H1 (cell line): ENCODE data around the gene SHOX. TPM values are rescaled to one million over a fixed set of nuclear protein-coding genes. Genes with fewer than 3 reads are reported as not detected.

ENCODE experiments used
- CTCF ChIA-PET: fragments of 300-600 bp; sonication (Branson Sonifier 250); formaldehyde crosslinking; loops from one replicate; lab custom pipeline; 2021; ENCODE audit not compliant: partially characterized antibody; lab: Charles Lee
- POLR2A ChIA-PET: fragments of 300-600 bp; sonication (Branson Sonifier 250); formaldehyde crosslinking; loops from one replicate; lab custom pipeline; 2021; ENCODE audit warnings: inconsistent platforms; ENCODE audit not compliant: partially characterized antibody; lab: Charles Lee
- DNase-seq, 2 experiments: peaks; one replicate each; pipeline versions ENCODE4 v3.0.0 to v3.0.0-alpha.2; 2010 to 2022; ENCODE audit warnings: low spot score in 2 of 2, low read depth in 1 of 2, mixed read lengths in 1 of 2
- FAIRE-seq: peaks from 2 replicates; lab custom pipeline; 2011; peaks lifted over from hg19 to GRCh38; lab: Jason Lieb, UNC
- H2AFZ ChIP-seq: 2 replicates; pipeline ENCODE4 v1.8.1; 2012; ENCODE audit warnings: low read length, inconsistent platforms
- H2AK5ac ChIP-seq: 2 replicates; pipeline ENCODE4 v1.6.1; 2013; ENCODE audit warnings: low read depth, low read length
- H2BK120ac ChIP-seq: replicated peaks from 2 replicates; pipeline ENCODE3; 2013; ENCODE audit warnings: low read depth, low read length, inconsistent platforms
- H2BK12ac ChIP-seq: 2 replicates; pipeline ENCODE4 v1.6.1; 2013; ENCODE audit warnings: low read depth, low read length
- H2BK15ac ChIP-seq: 2 replicates; pipeline ENCODE4 v1.6.1; 2013; ENCODE audit warnings: low read length
- H2BK20ac ChIP-seq: 2 replicates; pipeline ENCODE4 v1.6.1; 2013; ENCODE audit warnings: low read length
- H2BK5ac ChIP-seq: 2 replicates; pipeline ENCODE4 v1.6.1; 2013; ENCODE audit warnings: low read depth, low read length
- H3K14ac ChIP-seq: 2 replicates; pipeline ENCODE4 v1.6.1; 2013; ENCODE audit warnings: inconsistent platforms; ENCODE audit not compliant: insufficient read length
- H3K18ac ChIP-seq: 2 replicates; pipeline ENCODE4 v1.6.1; 2013; ENCODE audit warnings: low read length; ENCODE audit errors: extremely low read depth
- H3K23ac ChIP-seq: 2 replicates; pipeline ENCODE4 v1.6.1; 2013; ENCODE audit warnings: inconsistent platforms; ENCODE audit not compliant: insufficient read length
- H3K23me2 ChIP-seq: 2 replicates; pipeline ENCODE4 v1.6.1; 2013; ENCODE audit warnings: low read depth, low read length
- H3K27ac ChIP-seq: 2 replicates; pipeline ENCODE4 v1.6.1; 2011; ENCODE audit warnings: low read depth, low read length, inconsistent platforms
- H3K27me3 ChIP-seq, 4 experiments: replicated peaks in 1 of 4; 1 replicate in 1 of 4; 2 replicates in 3 of 4; pipeline versions ENCODE4 v1.6.1 to v1.8.1; 2011 to 2013; ENCODE audit warnings: low read length in 3 of 4, mild to moderate bottlenecking in 3 of 4, inconsistent platforms in 2 of 4, mixed read lengths in 2 of 4, moderate library complexity in 1 of 4; ENCODE audit not compliant: control insufficient read depth in 3 of 4, insufficient read depth in 3 of 4; ENCODE audit errors: extremely low read depth in 1 of 4
- H3K36me3 ChIP-seq, 4 experiments: 2 replicates each; pipeline versions ENCODE4 v1.6.1 to v1.8.1; 2011 to 2013; ENCODE audit warnings: mild to moderate bottlenecking in 4 of 4, low read length in 3 of 4, moderate library complexity in 2 of 4, control low read depth in 1 of 4, inconsistent platforms in 1 of 4; ENCODE audit not compliant: insufficient read depth in 4 of 4, control insufficient read depth in 2 of 4
- H3K4ac ChIP-seq: replicated peaks from 2 replicates; pipeline ENCODE3; 2013; ENCODE audit warnings: low read length, low read depth, mixed read lengths, inconsistent platforms; ENCODE audit not compliant: insufficient read length
- H3K4me1 ChIP-seq, 4 experiments: replicated peaks in 1 of 4; 1 replicate in 1 of 4; 2 replicates in 3 of 4; pipeline versions ENCODE4 v1.6.1 to v1.8.1; 2011 to 2013; ENCODE audit warnings: low read length in 3 of 4, inconsistent platforms in 2 of 4, mixed read lengths in 1 of 4; ENCODE audit not compliant: insufficient read depth in 4 of 4, control insufficient read depth in 3 of 4
- H3K4me2 ChIP-seq, 2 experiments: 2 replicates each; pipeline versions ENCODE4 v1.6.1 to v1.8.1; 2011 to 2013; ENCODE audit warnings: low read depth in 2 of 2, low read length in 2 of 2, control low read depth in 1 of 2, inconsistent platforms in 1 of 2, mild to moderate bottlenecking in 1 of 2; ENCODE audit not compliant: insufficient read depth in 1 of 2
- H3K4me3 ChIP-seq, 4 experiments: fragments of 200-600, 300-600 bp in 1 of 4; sonication (generic), shearing (Covaris generic), sonication (Bioruptor Twin) in 1 of 4; 2 replicates each; pipeline versions ENCODE4 v1.5.1 to v1.8.1; 2011 to 2016; ENCODE audit warnings: low read length in 4 of 4, low read depth in 3 of 4, control low read depth in 2 of 4, inconsistent platforms in 2 of 4, mild to moderate bottlenecking in 2 of 4, mixed read lengths in 1 of 4, moderate library complexity in 1 of 4; ENCODE audit not compliant: insufficient read depth in 2 of 4; ENCODE audit errors: extremely low read depth in 1 of 4
- H3K56ac ChIP-seq: replicated peaks from 2 replicates; pipeline ENCODE3; 2013; ENCODE audit warnings: low read depth, mild to moderate bottlenecking, mixed read lengths, low read length, inconsistent platforms; ENCODE audit not compliant: insufficient read length
- H3K79me1 ChIP-seq: 2 replicates; pipeline ENCODE4 v1.6.1; 2013; ENCODE audit warnings: low read depth, low read length, control low read depth
- H3K79me2 ChIP-seq, 2 experiments: 2 replicates each; pipeline versions ENCODE4 v1.6.1 to v1.8.1; 2012 to 2013; ENCODE audit warnings: low read length in 2 of 2, mild to moderate bottlenecking in 2 of 2, inconsistent platforms in 1 of 2; ENCODE audit not compliant: insufficient read depth in 2 of 2, control insufficient read depth in 1 of 2
- H3K9ac ChIP-seq, 4 experiments: replicated peaks in 1 of 4; 1 replicate in 1 of 4; 2 replicates in 3 of 4; pipeline versions ENCODE4 v1.6.1 to v1.8.1; 2011 to 2013; ENCODE audit warnings: low read depth in 3 of 4, low read length in 3 of 4, control low read depth in 2 of 4, mild to moderate bottlenecking in 2 of 4, moderate library complexity in 2 of 4, inconsistent platforms in 1 of 4; ENCODE audit errors: extremely low read depth in 1 of 4
- H3K9me3 ChIP-seq, 2 experiments: 2 replicates each; pipeline versions ENCODE4 v1.6.1 to v1.8.1; 2012 to 2013; ENCODE audit warnings: mild to moderate bottlenecking in 2 of 2, moderate library complexity in 2 of 2, control low read depth in 1 of 2, inconsistent platforms in 1 of 2, low read depth in 1 of 2, low read length in 1 of 2, mixed read lengths in 1 of 2; ENCODE audit not compliant: insufficient read depth in 2 of 2
- H4K20me1 ChIP-seq, 2 experiments: replicated peaks in 1 of 2; 2 replicates each; pipeline versions ENCODE3 to v1.8.1; 2011 to 2013; ENCODE audit warnings: inconsistent platforms in 2 of 2, low read length in 2 of 2, mild to moderate bottlenecking in 1 of 2; ENCODE audit not compliant: insufficient read depth in 2 of 2, control insufficient read depth in 1 of 2
- H4K5ac ChIP-seq: 2 replicates; pipeline ENCODE4 v1.6.1; 2013; ENCODE audit warnings: low read length, low read depth, mixed read lengths, inconsistent platforms; ENCODE audit not compliant: insufficient read length
- H4K8ac ChIP-seq: 2 replicates; pipeline ENCODE4 v1.8.0; 2013; ENCODE audit warnings: mild to moderate bottlenecking, moderate library complexity, low read length, inconsistent platforms; ENCODE audit not compliant: insufficient read depth; ENCODE audit errors: extremely low read depth
- H4K91ac ChIP-seq: replicated peaks from 2 replicates; pipeline ENCODE3; 2013; ENCODE audit warnings: low read length, mixed read lengths, inconsistent platforms; ENCODE audit not compliant: insufficient read length
- CHD1 ChIP-seq: IDR thresholded peaks from 2 replicates; pipeline ENCODE4 v1.6.1; 2012; ENCODE audit warnings: low read depth, low read length, improper control_type of control experiment
- CREB1 ChIP-seq: IDR thresholded peaks from 2 replicates; pipeline ENCODE4 v1.6.1; 2012; ENCODE audit warnings: inconsistent platforms
- CTCF ChIP-seq, 3 experiments: IDR thresholded peaks; 1 replicate in 2 of 3; 2 replicates in 1 of 3; pipeline versions ENCODE4 v1.5.1 to v1.6.1; 2011; ENCODE audit warnings: low read length in 3 of 3, mild to moderate bottlenecking in 3 of 3, inconsistent platforms in 2 of 3, low read depth in 1 of 3, moderate library complexity in 1 of 3; ENCODE audit not compliant: insufficient read depth in 1 of 3; ENCODE audit errors: control extremely low read depth in 1 of 3
- FOSL1 ChIP-seq: IDR thresholded peaks from 2 replicates; pipeline ENCODE4 v1.6.1; 2011; ENCODE audit warnings: mild to moderate bottlenecking, low read depth, low read length, moderate library complexity; ENCODE audit not compliant: insufficient read depth
- HDAC6 ChIP-seq: IDR thresholded peaks from one replicate; pipeline ENCODE4 v1.7.1; 2012; ENCODE audit warnings: low read depth, mild to moderate bottlenecking, inconsistent platforms, low read length, moderate library complexity
- KDM4A ChIP-seq: IDR thresholded peaks from one replicate; pipeline ENCODE4 v1.7.1; 2012; ENCODE audit warnings: low read depth, mild to moderate bottlenecking, moderate library complexity, low read length, inconsistent platforms; ENCODE audit not compliant: severe bottlenecking
- MAFK ChIP-seq: IDR thresholded peaks from 2 replicates; pipeline ENCODE4 v1.6.1; 2012; ENCODE audit warnings: low read depth, mild to moderate bottlenecking, improper control_type of control experiment, low read length
- NANOG ChIP-seq: IDR thresholded peaks from 2 replicates; pipeline ENCODE4 v1.6.1; 2011; ENCODE audit warnings: low read length, low read depth, mild to moderate bottlenecking, inconsistent platforms; ENCODE audit not compliant: insufficient read depth, poor library complexity, severe bottlenecking
- NRF1 ChIP-seq: IDR thresholded peaks from 2 replicates; pipeline ENCODE4 v1.6.1; 2011; ENCODE audit warnings: mild to moderate bottlenecking, low read depth, low read length, improper control_type of control experiment
- POLR2A ChIP-seq, 2 experiments: IDR thresholded peaks; 1 replicate in 1 of 2; 2 replicates in 1 of 2; pipeline ENCODE4 v1.6.1; 2011; ENCODE audit warnings: low read depth in 2 of 2, low read length in 2 of 2, mild to moderate bottlenecking in 2 of 2; ENCODE audit errors: control extremely low read depth in 1 of 2
- WGBS, 2 experiments: shearing (Covaris generic) in 1 of 2; methylation state at CpG; one replicate each; pipeline versions ENCODE4 v1.1.6 to v1.1.7; 2013 to 2015; ENCODE audit warnings: low lambda C conversion rate in 2 of 2, mixed read lengths in 2 of 2, inconsistent platforms in 1 of 2, low coverage in 1 of 2, missing lambda C conversion rate in 1 of 2; ENCODE audit not compliant: insufficient replicate concordance in 2 of 2, insufficient coverage in 1 of 2, insufficient read length in 1 of 2; ENCODE audit errors: extremely low coverage in 1 of 2, missing lambda C conversion rate in 1 of 2; 5-methylcytosine and 5-hydroxymethylcytosine counted together
- polyA plus RNA-seq, 7 experiments: library from polyadenylated mRNA; depleted of rRNA in 3 of 7; stranded (reverse) in 5 of 7; unstranded in 2 of 7; fragments of >200 nt in 5 of 7; fragments of 200-250 nt in 2 of 7; gene quantifications; 1 replicate in 5 of 7; 2 replicates in 1 of 7; 4 replicates in 1 of 7; pipeline versions ENCODE4 v1.2.1 to v1.2.3, GENCODE V29; 2011 to 2013; ENCODE audit warnings: missing spikeins in 2 of 7, mixed read lengths in 2 of 7
- total RNA-seq: library from RNA; stranded (reverse); fragmentation: NEBNext Ultra II Directional; extraction: Animal tissue kit (Norgen Biotek cat#: 25700); gene quantifications from 2 replicates; pipeline ENCODE4 v1.2.1, GENCODE V29; 2021
- TF ChIP-seq, protein P1 (sequence below): IDR thresholded peaks from 2 replicates; pipeline ENCODE4 v1.6.1; 2012; ENCODE audit warnings: low read length, inconsistent platforms

Gene SHOX
- total and polyA plus RNA-seq, 2 of the 8 experiments (the other 6 are each of a cell fraction or from before 2014, with no cell fraction given) = 0.05 to 0.15 TPM

DNA sequence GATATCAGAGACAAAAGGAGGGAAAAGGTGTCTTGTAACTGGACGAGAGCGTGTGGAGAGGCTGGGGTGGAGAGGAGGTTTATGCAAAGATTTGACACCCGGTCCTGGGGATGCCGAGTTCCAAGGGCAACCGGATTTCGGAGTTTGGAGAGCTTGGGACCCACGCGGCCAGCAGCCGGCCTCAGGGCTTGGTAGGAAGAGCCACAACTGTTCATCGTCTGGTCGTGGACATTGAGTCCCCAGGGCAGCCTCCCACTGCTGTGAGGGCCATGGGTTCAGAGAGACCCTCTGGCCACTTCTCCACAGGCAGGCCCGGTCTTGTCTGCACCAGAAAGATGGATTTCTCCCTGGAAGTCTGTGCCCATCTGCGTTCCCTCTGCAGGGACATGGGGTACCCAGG lies 46.8 kb downstream of the SHOX start:
- Histone ChIP-seq H4K91ac (no peak overlapping the region), H2AFZ (no peak overlapping the region), H2BK120ac (no peak overlapping the region), H3K4me2 (no peak overlapping the region), H3K27ac (no peak overlapping the region), H4K20me1 (peaks cover 0 to 4% of the 10 kb centered on the region in 2 experiments), H2BK5ac (no peak overlapping the region), H2BK20ac (no peak overlapping the region), H3K27me3 (no peaks in the 10 kb centered on the region), H3K14ac (no peak overlapping the region), H3K79me2 (no peaks in the 10 kb centered on the region), H3K4me3 (no peak overlapping the region), H2BK12ac (peak overlapping the region; percentile 60; the same call in 1 of the 2 replicates), H3K56ac (no peak overlapping the region), H2AK5ac (no peak overlapping the region), H3K4ac (no peak overlapping the region), H3K79me1 (no peaks in the 10 kb centered on the region), H3K9me3 (no peaks in the 10 kb centered on the region; a peak in 1 of 4 replicates), H3K4me1 (peaks cover 0 to 7% (median 4%) of the 10 kb centered on the region in 4 experiments; a peak in 5 of 7 replicates), H3K9ac (no peak overlapping the region), H4K8ac (no peak overlapping the region), H2BK15ac (no peak overlapping the region), H3K23me2 (no peaks in the 10 kb centered on the region), H4K5ac (no peak overlapping the region), H3K18ac (no peak overlapping the region), H3K36me3 (no peaks in the 10 kb centered on the region), H3K23ac (no peak overlapping the region)
- no peak for FAIRE-seq
- CTCF ChIA-PET = no interaction called here
- DNase-seq = no peak
- 91% methylated on average over 13 of the region's 13 CpGs; no CpG with 5 or more reads in 1 of the 2 experiments for WGBS, 2 experiments
- POLR2A ChIA-PET = no interaction called here
- TF ChIP-seq MAFK = no peak
- no peak for TF ChIP-seq CHD1
- TF ChIP-seq NRF1 = no peak
- no peak for TF ChIP-seq HDAC6
- TF ChIP-seq NANOG = no peak
- TF ChIP-seq CREB1 = no peak
- TF ChIP-seq POLR2A (IDR thresholded peaks at IDR 0.05; ENCODE audit: control extremely low read depth in 1 of 2, low read depth in 2 of 2, low read length in 2 of 2) = no peak
- no peak for TF ChIP-seq FOSL1
- TF ChIP-seq, protein P1, sequence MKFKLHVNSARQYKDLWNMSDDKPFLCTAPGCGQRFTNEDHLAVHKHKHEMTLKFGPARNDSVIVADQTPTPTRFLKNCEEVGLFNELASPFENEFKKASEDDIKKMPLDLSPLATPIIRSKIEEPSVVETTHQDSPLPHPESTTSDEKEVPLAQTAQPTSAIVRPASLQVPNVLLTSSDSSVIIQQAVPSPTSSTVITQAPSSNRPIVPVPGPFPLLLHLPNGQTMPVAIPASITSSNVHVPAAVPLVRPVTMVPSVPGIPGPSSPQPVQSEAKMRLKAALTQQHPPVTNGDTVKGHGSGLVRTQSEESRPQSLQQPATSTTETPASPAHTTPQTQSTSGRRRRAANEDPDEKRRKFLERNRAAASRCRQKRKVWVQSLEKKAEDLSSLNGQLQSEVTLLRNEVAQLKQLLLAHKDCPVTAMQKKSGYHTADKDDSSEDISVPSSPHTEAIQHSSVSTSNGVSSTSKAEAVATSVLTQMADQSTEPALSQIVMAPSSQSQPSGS = no peak
- TF ChIP-seq CTCF (IDR thresholded peaks at IDR 0.05; ENCODE audit: control extremely low read depth in 1 of 3, insufficient read depth in 1 of 3, low read depth in 1 of 3, low read length in 3 of 3) = no peak
- TF ChIP-seq KDM4A = no peak
